Liver (tissue), 9 donors: ENCODE data around the gene C16orf89. TPM values are rescaled to one million over a fixed set of nuclear protein-coding genes. Genes with fewer than 3 reads are reported as not detected.

Experiments
- DNase-seq: peaks from one replicate; pipeline ENCODE4 v3.0.0-alpha.2; 2017; ENCODE audit warnings: low spot score
- H3K27ac ChIP-seq, 2 donors: one replicate each; pipeline ENCODE4 v1.7.0; 2013; ENCODE audit warnings: inconsistent platforms in 2 of 2, low read length in 2 of 2, control low read depth in 1 of 2, low read depth in 1 of 2, mild to moderate bottlenecking in 1 of 2
- H3K27me3 ChIP-seq, 4 donors: one replicate each; pipeline versions ENCODE4 v1.6.1 to v1.7.0; 2013; ENCODE audit warnings: low read length in 3 of 4, inconsistent platforms in 1 of 4, mild to moderate bottlenecking in 1 of 4, moderate library complexity in 1 of 4; ENCODE audit not compliant: control insufficient read depth in 4 of 4, insufficient read depth in 4 of 4
- H3K36me3 ChIP-seq, 4 donors: one replicate each; pipeline versions ENCODE4 v1.6.1 to v1.7.0; 2013; ENCODE audit warnings: low read length in 3 of 4, mild to moderate bottlenecking in 3 of 4, low read depth in 1 of 4, moderate library complexity in 1 of 4; ENCODE audit not compliant: control insufficient read depth in 4 of 4, insufficient read depth in 3 of 4
- H3K4me1 ChIP-seq, 4 donors: one replicate each; pipeline versions ENCODE4 v1.6.1 to v1.7.0; 2013; ENCODE audit warnings: low read length in 3 of 4, mild to moderate bottlenecking in 3 of 4, moderate library complexity in 1 of 4; ENCODE audit not compliant: control insufficient read depth in 4 of 4, insufficient read depth in 4 of 4
- H3K4me3 ChIP-seq, 3 donors: one replicate each; pipeline versions ENCODE4 v1.6.1 to v1.7.0; 2013; ENCODE audit warnings: low read length in 3 of 3, control low read depth in 1 of 3, low read depth in 1 of 3, mild to moderate bottlenecking in 1 of 3
- H3K9ac ChIP-seq, 2 donors: one replicate each; pipeline ENCODE4 v1.7.0; 2013; ENCODE audit warnings: low read length in 2 of 2, mild to moderate bottlenecking in 2 of 2, moderate library complexity in 2 of 2, control low read depth in 1 of 2, low read depth in 1 of 2
- H3K9me3 ChIP-seq, 4 donors: one replicate each; pipeline versions ENCODE4 v1.6.1 to v1.7.0; 2013; ENCODE audit warnings: low read length in 3 of 4; ENCODE audit not compliant: control insufficient read depth in 4 of 4
- ATF3 ChIP-seq: IDR thresholded peaks from 2 replicates; pipeline ENCODE4 v1.6.1; 2016; ENCODE audit warnings: antibody characterized with exemption
- CTCF ChIP-seq: fragments of 150-350 bp; IDR thresholded peaks from 2 replicates; pipeline ENCODE4 v1.5.1; 2017; ENCODE audit warnings: improper control_type of control experiment, low read depth, low read length; ENCODE audit not compliant: missing input control
- EGR1 ChIP-seq, 2 donors: IDR thresholded peaks; 2 replicates each; pipeline ENCODE4 v1.6.1; 2016 to 2018; ENCODE audit warnings: antibody characterized with exemption in 2 of 2, low read depth in 2 of 2
- FOXA1 ChIP-seq: IDR thresholded peaks from 2 replicates; pipeline ENCODE4 v1.6.1; 2016; ENCODE audit warnings: antibody characterized with exemption
- FOXA2 ChIP-seq: IDR thresholded peaks from 2 replicates; pipeline ENCODE4 v1.6.1; 2016; ENCODE audit warnings: antibody characterized with exemption
- GABPA ChIP-seq, 2 donors: IDR thresholded peaks in 1 of 2; conservative IDR thresholded peaks in 1 of 2; 2 replicates each; pipeline ENCODE4 v1.6.1; 2016; ENCODE audit warnings: antibody characterized with exemption in 2 of 2, mild to moderate bottlenecking in 1 of 2, moderate library complexity in 1 of 2
- HNF4A ChIP-seq, 2 donors: conservative IDR thresholded peaks; 2 replicates each; pipeline ENCODE4 v1.6.1; 2016; ENCODE audit warnings: antibody characterized with exemption in 2 of 2, mild to moderate bottlenecking in 2 of 2
- HNF4G ChIP-seq: IDR thresholded peaks from 2 replicates; pipeline ENCODE4 v1.6.1; 2016; ENCODE audit warnings: antibody characterized with exemption
- JUND ChIP-seq, 2 donors: IDR thresholded peaks; 2 replicates each; pipeline ENCODE4 v1.6.1; 2016; ENCODE audit warnings: antibody characterized with exemption in 2 of 2
- MAX ChIP-seq: IDR thresholded peaks from 2 replicates; pipeline ENCODE4 v1.6.1; 2016; ENCODE audit warnings: antibody characterized with exemption
- NR2F2 ChIP-seq: IDR thresholded peaks from 2 replicates; pipeline ENCODE4 v1.6.1; 2016; ENCODE audit warnings: antibody characterized with exemption
- RAD21 ChIP-seq, 2 donors: IDR thresholded peaks; 2 replicates each; pipeline ENCODE4 v1.6.1; 2016; ENCODE audit warnings: antibody characterized with exemption in 2 of 2, mild to moderate bottlenecking in 2 of 2
- REST ChIP-seq: IDR thresholded peaks from 2 replicates; pipeline ENCODE4 v1.6.1; 2016; ENCODE audit warnings: antibody characterized with exemption, mild to moderate bottlenecking
- RXRA ChIP-seq, 2 donors: IDR thresholded peaks; 2 replicates each; pipeline ENCODE4 v1.6.1; 2017 to 2018; ENCODE audit warnings: antibody characterized with exemption in 2 of 2, mild to moderate bottlenecking in 1 of 2
- SP1 ChIP-seq: IDR thresholded peaks from 2 replicates; pipeline ENCODE4 v1.6.1; 2018; ENCODE audit warnings: antibody characterized with exemption, mild to moderate bottlenecking
- TAF1 ChIP-seq: conservative IDR thresholded peaks from 2 replicates; pipeline ENCODE4 v1.6.1; 2016; ENCODE audit warnings: antibody characterized with exemption, mild to moderate bottlenecking
- YY1 ChIP-seq: IDR thresholded peaks from 2 replicates; pipeline ENCODE4 v1.6.1; 2016; ENCODE audit warnings: antibody characterized with exemption, mild to moderate bottlenecking
- ZBTB33 ChIP-seq: IDR thresholded peaks from 2 replicates; pipeline ENCODE4 v1.6.1; 2016; ENCODE audit warnings: antibody characterized with exemption
- WGBS: extraction: QIAGEN DNeasy Blood & Tissue Kit; methylation state at CpG from one replicate; pipeline ENCODE4 v1.1.7; 2013; 5-methylcytosine and 5-hydroxymethylcytosine counted together
- polyA plus RNA-seq, 2 donors: library from polyadenylated mRNA; stranded (reverse) in 1 of 2; unstranded in 1 of 2; fragments of 200-250 nt in 1 of 2; fragments of >200 nt in 1 of 2; fragmentation: Nextera tagmentation in 1 of 2; extraction: Ambion mirVana in 1 of 2; gene quantifications; one replicate each; pipeline versions ENCODE4 v1.2.1 to v1.2.3, GENCODE V29; 2013 to 2015
- total RNA-seq, 2 donors: library from RNA; depleted of rRNA; stranded (reverse); fragments of >200 nt; gene quantifications; one replicate each; pipeline ENCODE4 v1.2.3, GENCODE V29; 2014
- donor health status: healthy.
- donor health status: healthy.
- donor health status: healthy.
- donor health status: healthy.
- donor health status: healthy.

C16orf89 gene
- total and polyA plus RNA-seq, 4 donors: 0.25 to 0.61 TPM; not detected in 2

- TF ChIP-seq ZBTB33: no peak
- TF ChIP-seq HNF4G: no peak
Measured at GRCh38 chr16:5015887-5016286, 49.9 kb downstream of the C16orf89 start (continued).

GRCh38 chr16:5015351-5015750, 50.4 kb downstream of the C16orf89 start:
- no peak for DNase-seq
- H3K9ac ChIP-seq: no peak overlapping the region
- 71% methylated on average over 4 of the region's 4 CpGs for WGBS
- no peak overlapping the region for H3K4me3 ChIP-seq
- no peaks in the 10 kb centered on the region for H3K27me3 ChIP-seq
- TF ChIP-seq CTCF (no peak), SP1 (no peak), RAD21 (IDR thresholded peaks at IDR 0.05) (no peak), MAX (no peak), FOXA1 (no peak), GABPA (IDR thresholded peaks at IDR 0.05 in 1 of 2, conservative IDR thresholded peaks at IDR 0.05 in 1 of 2) (no peak), HNF4A (conservative IDR thresholded peaks at IDR 0.05) (no peak), JUND (IDR thresholded peaks at IDR 0.05) (no peak), ATF3 (no peak), NR2F2 (no peak), ZBTB33 (no peak), YY1 (no peak), REST (no peak), FOXA2 (no peak), EGR1 (IDR thresholded peaks at IDR 0.05; ENCODE audit: low read depth in 2 of 2) (no peak), RXRA (IDR thresholded peaks at IDR 0.05) (no peak), TAF1 (no peak), HNF4G (no peak)
- H3K4me1 ChIP-seq: no peaks in the 10 kb centered on the region
- H3K27ac ChIP-seq: no peak overlapping the region
- H3K9me3 ChIP-seq: no peaks in the 10 kb centered on the region
- H3K36me3 ChIP-seq: no peaks in the 10 kb centered on the region
